Ascending aorta (tissue), 2 donors: ENCODE measurements around the gene FNIP1. TPM values are rescaled to one million over a fixed set of nuclear protein-coding genes. Genes with fewer than 3 reads are reported as not detected.
"Not testable (repeated sequence)": the region's sequence is repeated elsewhere in the genome, so short reads cannot be mapped to it uniquely, and the experiment has no call there.

Experiments used
- DNase-seq, 2 donors: peaks; one replicate each; pipeline ENCODE4 v3.0.0-alpha.2; 2019; ENCODE audit warnings: low spot score in 2 of 2
- H3K27ac ChIP-seq, 2 donors: fragments of 200-600 bp; sonication (generic); one replicate each; pipeline ENCODE4 v1.5.1; 2016 to 2017; ENCODE audit warnings: mild to moderate bottlenecking in 1 of 2
- H3K27me3 ChIP-seq: fragments of 200-600 bp; sonication (generic); one replicate; pipeline ENCODE4 v1.5.1; 2017
- H3K36me3 ChIP-seq, 2 donors: fragments of 200-600 bp; sonication (generic); one replicate each; pipeline ENCODE4 v1.5.1; 2016
- H3K4me1 ChIP-seq, 2 donors: fragments of 200-600 bp; sonication (generic); one replicate each; pipeline ENCODE4 v1.5.1; 2016 to 2017; ENCODE audit warnings: mild to moderate bottlenecking in 1 of 2
- H3K4me3 ChIP-seq, 2 donors: fragments of 200-600 bp; sonication (generic); one replicate each; pipeline ENCODE4 v1.5.1; 2016 to 2017; ENCODE audit warnings: mild to moderate bottlenecking in 1 of 2
- H3K9me3 ChIP-seq, 2 donors: fragments of 200-600 bp; sonication (generic); one replicate each; pipeline ENCODE4 v1.5.1; 2016
- CTCF ChIP-seq, 3 experiments: fragments of 200-600 bp in 2 of 3; fragments of 450-650 bp in 1 of 3; sonication (generic) in 2 of 3; IDR thresholded peaks; one replicate each; pipeline ENCODE4 v1.5.1; 2016 to 2019; ENCODE audit warnings: antibody characterized with exemption in 3 of 3, mild to moderate bottlenecking in 1 of 3, moderate library complexity in 1 of 3
- intact Hi-C: fragments of 100-400 bp; cut with DNase I; formaldehyde crosslinking; loops from one replicate; pipeline ENCODE4 v1.15.1; 2023
- total RNA-seq: library from RNA; depleted of rRNA; stranded (reverse); fragments of >200 nt; gene quantifications from one replicate; pipeline ENCODE4 v1.1.0, GENCODE V29; 2016

FNIP1 gene
- total RNA-seq, 1 donor from 2014 or later: 20.5 TPM

- no peak overlapping the region for H3K4me3 ChIP-seq
- H3K9me3 ChIP-seq: no peaks in the 10 kb centered on the region
- H3K27me3 ChIP-seq: no peaks in the 10 kb centered on the region
- peaks cover 0 to 3% of the 10 kb centered on the region in 2 donors for H3K4me1 ChIP-seq
- intact Hi-C loops: no loop called here
- peaks cover 6 to 10% of the 10 kb centered on the region in 2 donors for H3K36me3 ChIP-seq
- no peak overlapping the region for H3K27ac ChIP-seq
- no peak for TF ChIP-seq CTCF (IDR thresholded peaks at IDR 0.05)
- no peak for DNase-seq
Measured at GRCh38 chr5:131684051-131684450, 112.8 kb downstream of the FNIP1 start.

GRCh38 chr5:131682826-131683225 is 114.0 kb downstream of the FNIP1 start:
- Histone ChIP-seq H3K4me3 (no peak overlapping the region), H3K9me3 (no peaks in the 10 kb centered on the region), H3K27me3 (no peaks in the 10 kb centered on the region), H3K4me1 (peaks cover 0 to 3% of the 10 kb centered on the region in 2 donors), H3K36me3 (peaks cover 6 to 21% of the 10 kb centered on the region in 2 donors), H3K27ac (no peak overlapping the region)
- intact Hi-C loops: no loop called here
- DNase-seq: no peak
- no peak for TF ChIP-seq CTCF (IDR thresholded peaks at IDR 0.05)

- intact Hi-C loops: no loop called here
- no peaks in the 10 kb centered on the region for H3K4me1 ChIP-seq
- DNase-seq: no peak
- peaks cover 6 to 28% of the 10 kb centered on the region in 2 donors for H3K36me3 ChIP-seq
- no peaks in the 10 kb centered on the region for H3K27me3 ChIP-seq
- no peak for TF ChIP-seq CTCF (IDR thresholded peaks at IDR 0.05)
- H3K27ac ChIP-seq: no peak overlapping the region
- H3K4me3 ChIP-seq: no peak overlapping the region
- H3K9me3 ChIP-seq: no peaks in the 10 kb centered on the region
Measured at GRCh38 chr5:131682175-131682574, 114.6 kb downstream of the FNIP1 start.

GRCh38 chr5:131679911-131680310 is 116.9 kb downstream of the FNIP1 start:
- H3K27me3 ChIP-seq: no peaks in the 10 kb centered on the region
- H3K4me3 ChIP-seq: no peak overlapping the region
- no peak for DNase-seq
- no peaks in the 10 kb centered on the region for H3K4me1 ChIP-seq
- intact Hi-C loops: loop anchor here (10.0 kb wide), 1 partner anchor 75 kb away; no protein-coding TSS in a partner anchor
- H3K9me3 ChIP-seq: no peaks in the 10 kb centered on the region
- peaks cover 11 to 49% of the 10 kb centered on the region in 2 donors for H3K36me3 ChIP-seq
- no peak overlapping the region for H3K27ac ChIP-seq
- no peak for TF ChIP-seq CTCF (IDR thresholded peaks at IDR 0.05)

GRCh38 chr5:131678273-131678672 is 118.5 kb downstream of the FNIP1 start:
- peaks cover 11 to 59% of the 10 kb centered on the region in 2 donors for H3K36me3 ChIP-seq
- intact Hi-C loops: loop anchor here (10.0 kb wide), 1 partner anchor 73 kb away; no protein-coding TSS in a partner anchor
- H3K9me3 ChIP-seq, DNase-seq, H3K4me3 ChIP-seq, H3K27me3 ChIP-seq, H3K27ac ChIP-seq, H3K4me1 ChIP-seq: not testable (repeated sequence)

- no peak for TF ChIP-seq CTCF (IDR thresholded peaks at IDR 0.05)
Measured at GRCh38 chr5:131677115-131677514, 119.7 kb downstream of the FNIP1 start.

More at GRCh38 chr5:131677115-131677514, 119.7 kb downstream of the FNIP1 start:
- Histone ChIP-seq H3K4me1 (peaks cover 4 to 18% of the 10 kb centered on the region in 2 donors), H3K36me3 (peaks cover 8 to 59% of the 10 kb centered on the region in 2 donors), H3K27ac (no peak overlapping the region), H3K9me3 (no peaks in the 10 kb centered on the region), H3K27me3 (no peaks in the 10 kb centered on the region), H3K4me3 (no peak overlapping the region)
- no peak for DNase-seq
- intact Hi-C loops: loop anchor here (10.0 kb wide), 1 partner anchor 72 kb away; no protein-coding TSS in a partner anchor
